GM18951 (cell line): ENCODE measurements around the gene DISC1.
"Not testable (repeated sequence)": the region's sequence is repeated elsewhere in the genome, so short reads cannot be mapped to it uniquely, and the experiment has no call there.

Experiments
- POLR2A ChIP-seq: IDR thresholded peaks from 4 replicates; pipeline ENCODE4 v1.6.1; 2011; ENCODE audit warnings: mild to moderate bottlenecking; ENCODE audit not compliant: insufficient read length, insufficient read depth; ENCODE audit errors: extremely low read depth
- in situ Hi-C: fragments of 300-500 bp; cut with MboI; formaldehyde crosslinking; loops from one replicate; pipeline ENCODE4 v1.12.0; 2022; ENCODE audit warnings: low sequenced_read_pairs, mixed read lengths, inconsistent platforms; ENCODE audit not compliant: unreplicated experiment

DISC1 gene

DNA sequence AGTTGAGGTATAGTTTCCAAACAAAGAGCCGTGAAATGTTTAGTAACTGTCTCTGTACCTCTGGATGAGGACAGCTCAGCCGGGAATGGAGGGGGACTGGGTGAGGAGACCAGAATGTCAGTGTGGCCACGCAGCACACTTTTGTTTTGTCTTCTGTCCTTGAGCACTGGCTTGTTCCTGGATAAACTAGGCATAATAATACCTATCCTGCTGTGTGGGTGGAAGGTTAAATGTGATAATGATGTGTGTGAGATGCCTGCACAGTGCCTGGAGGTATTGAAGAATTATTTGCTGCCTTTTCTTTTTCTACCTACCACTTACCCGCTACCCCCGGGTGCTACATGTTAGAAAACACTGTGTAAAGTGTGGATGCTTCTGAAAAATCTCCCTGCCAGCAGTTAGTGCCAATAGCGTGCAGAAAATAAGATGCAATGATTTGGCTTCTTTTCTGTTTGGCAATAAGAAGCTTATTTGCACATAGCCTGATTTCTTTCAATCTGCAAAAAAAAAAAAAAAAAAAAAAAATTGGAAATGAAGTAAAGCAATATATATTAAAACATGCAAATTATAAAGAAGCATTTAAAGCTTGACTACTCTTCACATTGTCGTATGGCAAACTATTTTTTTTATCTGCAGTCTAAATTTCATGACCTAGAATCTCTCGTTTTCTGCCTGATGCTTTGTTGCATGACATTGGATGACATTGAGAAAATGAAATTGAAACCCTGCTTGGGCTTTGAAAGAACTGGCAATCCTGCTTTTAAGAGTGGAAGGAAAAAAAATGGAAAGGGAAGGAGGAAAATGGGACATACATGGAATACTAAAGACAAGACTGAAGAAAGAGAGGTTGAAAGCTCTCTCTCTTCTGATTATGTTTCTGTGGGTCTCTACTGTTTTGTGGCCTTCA is 89.5 kb downstream of the DISC1 start:
- in situ Hi-C loops, result no loop called here
- TF ChIP-seq POLR2A, result no peak

DNA sequence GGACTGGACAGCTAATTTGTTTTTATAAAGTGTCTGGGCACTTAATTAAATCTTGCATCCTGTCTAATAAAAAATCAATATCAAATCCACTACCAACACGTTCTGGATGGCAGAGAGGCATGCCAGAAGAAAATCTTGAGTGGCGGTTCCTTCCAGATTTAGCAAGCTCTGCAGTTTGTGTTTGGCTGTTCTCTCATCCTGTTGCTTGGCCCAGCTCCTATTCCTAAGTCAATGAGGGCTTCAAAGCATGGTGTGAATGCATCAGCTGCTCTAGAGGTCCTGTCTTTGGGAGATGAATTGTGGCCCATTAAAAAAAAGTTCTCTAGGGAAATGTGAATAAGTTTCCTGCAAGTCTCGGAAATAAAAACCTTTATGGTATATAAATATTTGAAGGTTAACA is 90.3 kb downstream of the DISC1 start:
- in situ Hi-C loops, result no loop called here
- no peak for TF ChIP-seq POLR2A

DNA sequence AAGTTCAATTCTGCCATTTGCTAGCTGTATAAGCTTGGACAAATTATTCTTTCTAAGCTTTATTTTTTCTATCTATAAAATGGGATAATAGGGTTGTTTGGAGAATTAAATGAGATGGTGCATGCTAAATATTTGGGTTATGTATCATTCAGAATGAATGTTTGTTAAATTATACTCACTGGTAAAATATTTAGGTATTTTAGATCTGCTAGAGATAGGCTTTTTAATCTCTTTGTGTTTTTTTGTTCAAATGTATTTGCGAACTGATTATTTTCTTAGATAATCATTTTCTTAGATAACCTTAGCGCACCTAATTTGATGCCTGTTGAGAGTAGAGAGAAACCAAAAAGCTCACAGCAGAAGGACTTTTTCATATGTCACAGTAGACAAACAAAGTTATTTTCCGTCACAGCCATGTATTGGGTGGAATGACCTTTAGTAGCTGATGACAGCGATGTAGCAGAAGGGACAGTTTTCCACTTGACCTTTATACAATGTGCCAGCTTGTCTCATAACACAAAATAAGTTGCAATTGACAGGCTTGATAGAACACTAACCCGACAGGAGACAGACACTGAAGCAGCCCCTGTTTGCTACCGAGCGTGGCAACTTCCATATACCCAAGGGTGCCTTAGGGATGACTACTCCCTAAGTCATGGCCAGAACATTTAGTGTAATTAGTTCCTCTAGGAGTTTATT is 93.0 kb downstream of the DISC1 start:
- in situ Hi-C loops, result no loop called here
- no peak for TF ChIP-seq POLR2A

DNA sequence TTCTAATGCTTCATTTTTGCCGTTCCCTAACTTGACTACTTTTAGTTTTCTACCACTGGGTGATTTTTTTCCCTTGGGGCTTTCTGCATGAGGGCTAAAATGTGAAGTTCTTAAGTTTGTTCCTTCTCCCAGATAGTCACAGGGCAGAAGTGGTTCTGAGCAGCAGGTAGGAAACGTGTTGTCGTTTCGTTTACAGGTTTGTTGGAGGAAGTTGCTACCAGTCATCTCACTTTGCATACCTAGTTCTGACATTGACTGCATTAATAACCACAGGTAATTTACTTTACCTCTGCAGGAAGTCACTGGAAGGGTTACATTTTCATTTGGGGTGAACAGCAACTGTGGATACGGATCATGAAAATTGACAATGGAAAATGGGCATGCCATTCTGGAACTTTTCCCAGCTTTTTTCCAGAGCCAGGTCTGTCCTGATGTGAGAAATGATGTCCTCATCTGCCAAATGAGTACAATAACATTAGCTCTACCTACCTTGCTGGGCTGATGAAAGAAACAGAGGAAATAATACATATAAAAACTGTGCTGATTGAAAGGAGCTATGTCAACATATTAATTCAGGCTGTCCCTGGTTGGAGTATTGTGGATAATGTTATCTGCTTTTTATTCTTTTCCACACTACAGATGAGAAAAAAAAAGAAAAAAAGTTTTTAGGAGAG is 94.2 kb downstream of the DISC1 start:
- no peak for TF ChIP-seq POLR2A
- in situ Hi-C loops, result no loop called here

DNA sequence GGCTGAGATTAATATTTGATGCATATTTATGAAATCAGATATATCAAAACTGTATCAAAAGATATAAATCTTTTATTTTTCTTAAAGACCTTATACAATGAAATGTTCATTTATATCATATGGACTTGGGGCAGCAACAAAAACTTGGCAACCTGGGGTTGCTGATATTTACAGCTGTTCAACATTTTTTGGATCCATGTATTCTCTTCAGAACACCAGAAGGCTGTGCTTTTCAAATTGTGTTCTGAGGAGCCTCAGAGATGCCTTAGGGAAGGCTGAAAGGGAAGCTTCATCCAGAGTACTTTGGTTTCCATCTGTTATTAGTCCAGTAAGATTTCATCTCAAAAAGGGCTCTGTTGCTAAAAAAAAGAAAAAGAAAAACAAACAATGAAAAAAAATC is 94.8 kb downstream of the DISC1 start:
- in situ Hi-C loops, result no loop called here
- TF ChIP-seq POLR2A, result no peak

DNA sequence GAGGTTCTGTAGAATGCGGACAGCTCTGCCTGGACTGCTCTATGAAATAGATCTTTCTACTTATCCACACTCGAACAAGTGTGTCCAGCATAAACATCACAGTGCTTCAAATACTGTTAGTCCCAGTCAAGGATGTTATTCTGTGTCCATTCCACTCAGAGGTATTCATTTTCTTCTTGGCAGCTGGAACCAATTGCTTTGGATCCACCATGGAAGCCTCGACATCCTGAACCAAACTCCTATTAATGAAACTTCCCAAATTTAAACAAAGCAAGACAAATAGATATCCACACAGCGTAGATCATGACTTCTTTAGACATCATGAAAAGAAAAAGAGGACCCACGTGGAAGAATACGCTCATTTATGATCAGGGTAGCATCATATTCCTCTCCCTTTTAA is 95.8 kb downstream of the DISC1 start:
- TF ChIP-seq POLR2A, result no peak
- in situ Hi-C loops, result no loop called here

DNA sequence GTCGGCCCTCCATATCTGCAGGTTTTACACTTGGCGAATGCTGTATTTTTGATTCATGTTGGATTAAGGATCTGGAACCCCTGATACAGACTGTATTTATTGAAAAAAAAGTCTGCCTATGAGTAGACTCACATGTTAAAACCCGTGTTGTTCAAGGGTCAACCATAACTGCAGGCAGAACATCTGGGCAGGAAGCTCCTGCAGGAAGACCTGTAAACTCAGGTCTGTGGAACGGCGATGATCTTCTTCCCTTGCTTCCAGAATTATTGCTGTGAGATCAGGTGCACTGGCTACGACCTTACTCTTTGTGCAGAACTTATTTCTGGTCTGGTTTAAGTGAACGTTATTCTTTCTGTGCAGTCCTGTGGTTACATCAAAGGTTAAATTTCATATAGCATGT is 96.6 kb downstream of the DISC1 start:
- in situ Hi-C loops, result no loop called here
- TF ChIP-seq POLR2A, result no peak

DNA sequence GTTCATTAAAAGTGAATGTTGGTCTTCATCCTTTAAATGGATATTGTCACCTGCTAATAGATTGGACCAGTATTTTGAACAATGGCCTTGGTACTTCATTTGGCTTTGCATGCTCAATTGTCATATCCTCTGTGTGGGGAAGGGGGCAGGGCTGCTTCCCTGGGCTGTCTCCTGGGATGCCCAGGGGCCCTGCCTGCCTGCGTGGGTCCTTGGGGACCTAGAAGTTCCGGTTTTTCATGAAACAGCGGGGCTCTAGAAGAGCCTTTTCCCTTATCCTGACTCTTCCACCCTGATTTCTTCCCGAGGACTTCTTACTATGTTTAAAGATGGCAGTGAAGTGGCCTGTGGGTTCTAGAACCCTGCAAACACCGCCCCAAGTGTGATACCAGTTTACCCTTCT is 97.5 kb downstream of the DISC1 start:
- in situ Hi-C loops, result no loop called here
- no peak for TF ChIP-seq POLR2A

DNA sequence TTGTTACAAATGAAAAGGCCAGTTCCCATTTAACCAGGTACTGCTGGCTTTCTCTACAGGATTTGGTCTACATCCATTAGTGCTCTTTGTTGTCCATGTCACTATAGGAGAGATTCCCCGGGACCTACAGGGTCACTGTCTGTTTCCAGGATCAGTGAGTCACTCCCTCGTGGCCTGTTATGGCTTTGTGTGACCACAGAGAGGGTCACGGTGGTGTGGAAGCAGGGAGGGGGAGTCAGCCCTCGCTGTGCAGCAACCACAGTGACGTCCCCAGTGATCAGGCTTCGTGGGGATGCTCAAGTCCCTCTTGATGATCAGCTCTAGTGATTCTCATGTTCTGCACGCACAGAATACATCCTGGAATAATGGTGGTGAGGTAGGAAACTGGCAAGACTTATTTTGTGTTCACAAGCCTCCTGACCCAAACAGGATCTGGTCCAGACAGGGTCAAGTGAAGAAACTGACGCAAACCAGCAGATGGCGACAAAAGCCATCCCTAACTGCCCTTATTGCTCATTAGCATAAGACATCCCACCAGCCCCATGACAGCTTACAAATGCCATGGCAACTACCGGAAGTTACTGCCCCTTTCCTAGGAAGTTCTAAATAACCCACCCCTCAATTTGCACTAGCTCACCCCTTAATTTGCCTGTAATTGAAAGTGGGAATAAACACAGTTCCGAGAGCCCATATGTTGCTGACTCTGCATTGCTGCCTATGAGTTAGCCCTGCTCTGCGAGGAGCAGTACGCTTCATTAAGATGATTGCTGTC is 98.5 kb downstream of the DISC1 start:
- in situ Hi-C loops, result no loop called here
- no peak for TF ChIP-seq POLR2A

DNA sequence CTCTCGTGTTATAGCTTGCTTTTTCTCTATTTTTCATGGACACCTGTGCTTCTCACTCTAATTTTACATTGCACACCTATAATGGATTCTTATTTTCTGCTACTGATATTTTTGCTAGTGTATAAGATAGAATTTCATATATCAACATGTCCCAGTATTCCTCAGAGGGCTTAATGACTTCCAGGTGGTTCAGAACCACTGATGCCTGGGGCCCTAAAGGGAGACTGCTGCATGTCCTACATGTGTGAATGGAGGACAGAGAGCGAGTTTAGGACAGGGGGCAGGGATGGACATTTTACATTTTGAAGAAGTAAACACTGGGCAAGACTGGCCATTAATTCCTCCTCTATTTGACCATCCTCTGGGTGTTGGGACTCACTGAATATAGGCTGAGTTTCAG is 100.6 kb downstream of the DISC1 start:
- in situ Hi-C loops, result no loop called here
- TF ChIP-seq POLR2A, result no peak

DNA sequence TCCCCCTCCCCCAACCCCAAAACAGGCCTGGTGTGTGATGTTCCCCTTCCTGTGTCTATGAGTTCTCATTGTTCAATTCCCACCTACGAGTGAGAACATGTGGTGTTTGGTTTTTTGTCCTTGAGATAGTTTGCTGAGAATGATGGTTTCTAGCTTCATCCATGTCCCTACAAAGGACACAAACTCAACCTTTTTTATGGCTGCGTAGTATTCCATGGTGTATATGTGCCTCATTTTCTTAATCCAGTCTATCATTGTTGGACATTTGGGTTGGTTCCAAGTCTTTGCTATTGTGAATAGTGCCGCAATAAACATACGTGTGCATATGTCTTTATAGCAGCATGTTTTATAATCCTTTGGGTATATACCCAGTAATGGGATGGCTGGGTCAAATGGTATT is 102.4 kb downstream of the DISC1 start:
- in situ Hi-C loops, result not testable (repeated sequence)

DNA sequence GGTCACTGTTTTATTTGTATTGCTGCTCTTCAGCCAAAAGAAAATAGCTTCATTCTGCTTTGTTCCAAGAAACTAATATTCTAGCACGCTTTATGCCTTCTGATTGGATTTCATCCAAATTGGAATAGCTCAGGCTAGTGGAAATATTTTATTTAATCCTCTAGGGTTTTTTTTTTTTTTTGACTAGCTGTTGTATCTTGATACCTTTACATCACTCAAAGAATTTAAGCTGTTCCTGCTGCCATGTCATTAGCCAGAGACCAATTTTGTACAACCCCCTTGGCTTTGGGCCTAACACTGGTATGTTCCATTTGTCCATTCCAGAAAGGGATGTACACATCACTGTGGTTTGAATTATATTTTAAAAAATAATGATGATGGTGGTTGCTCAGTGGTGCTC is 103.0 kb downstream of the DISC1 start:
- TF ChIP-seq POLR2A, result no peak
- in situ Hi-C loops, result no loop called here

DNA sequence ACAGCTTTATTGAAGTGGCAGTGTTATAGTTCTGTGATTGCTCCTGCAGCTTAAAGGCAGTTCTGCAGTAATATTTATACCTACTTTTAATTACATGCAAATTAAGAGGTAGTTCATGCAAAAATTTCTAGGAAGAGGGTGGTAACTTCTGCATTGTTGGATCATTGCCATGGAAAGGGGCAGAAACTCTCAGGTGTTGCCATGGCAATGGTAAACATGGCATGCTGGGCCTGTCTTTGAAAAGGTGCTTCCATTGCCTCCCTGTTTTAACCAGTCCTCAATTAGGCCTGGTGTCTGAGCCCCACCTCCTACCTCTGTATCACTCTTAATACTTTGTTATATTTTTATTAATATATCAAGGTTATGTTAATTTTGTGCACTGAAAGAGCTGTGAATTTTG is 104.7 kb downstream of the DISC1 start:
- in situ Hi-C loops, result no loop called here
- no peak for TF ChIP-seq POLR2A

DNA sequence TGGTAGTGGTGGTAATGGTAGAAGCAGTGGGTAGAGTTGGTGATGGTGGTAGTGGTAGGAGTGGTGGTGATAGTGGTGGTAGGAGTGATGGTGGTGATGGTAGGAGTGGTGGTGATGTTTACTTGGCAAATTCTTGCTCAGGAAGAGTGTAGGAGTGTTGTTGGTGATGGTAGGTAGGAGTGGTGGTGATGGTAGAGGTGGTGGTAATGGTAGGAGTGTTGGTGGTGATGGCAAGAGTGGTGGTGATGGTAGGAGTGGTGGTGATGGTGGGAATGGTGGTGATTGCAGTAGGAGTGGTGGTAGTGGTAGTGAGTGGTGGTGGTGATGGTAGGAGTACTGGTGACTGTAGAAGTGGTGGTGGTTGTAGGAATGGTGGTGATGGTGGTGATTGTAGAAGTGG is 106.5 kb downstream of the DISC1 start:
- in situ Hi-C loops, result no loop called here
- TF ChIP-seq POLR2A, result no peak
